NCI-H345 (cell line): Measurements from ENCODE around the gene CLK4.
"Not testable (repeated sequence)": the region's sequence is repeated elsewhere in the genome, so short reads cannot be mapped to it uniquely, and the experiment has no call there.

Source experiments
- DNase-seq: peaks from one replicate; lab custom pipeline; 2025; lab: John Stamatoyannopoulos, UW

The CLK4 gene

GRCh38 chr5:178587763-178588611 lies 38.9 kb downstream of the CLK4 start:
- DNase-seq = no peak

- DNase-seq = no peak
Observed at GRCh38 chr5:178586396-178586795, 40.5 kb downstream of the CLK4 start.

- DNase-seq = not testable (repeated sequence)
Observed at GRCh38 chr5:178585421-178585820, 41.4 kb downstream of the CLK4 start.

GRCh38 chr5:178583279-178583678 lies 43.6 kb downstream of the CLK4 start:
- no peak for DNase-seq

GRCh38 chr5:178582291-178582690 lies 44.6 kb downstream of the CLK4 start:
- DNase-seq = no peak

- DNase-seq = no peak
Observed at GRCh38 chr5:178581621-178582020, 45.2 kb downstream of the CLK4 start.

- DNase-seq = no peak
Observed at GRCh38 chr5:178580271-178580955, 46.4 kb downstream of the CLK4 start.

- DNase-seq = no peak
Observed at GRCh38 chr5:178577944-178578343, 48.9 kb downstream of the CLK4 start.

GRCh38 chr5:178577376-178577839 lies 49.4 kb downstream of the CLK4 start:
- no peak for DNase-seq

- no peak for DNase-seq
Observed at GRCh38 chr5:178576591-178577351, 50.1 kb downstream of the CLK4 start.

- no peak for DNase-seq
Observed at GRCh38 chr5:178573216-178573615, 53.6 kb downstream of the CLK4 start.

GRCh38 chr5:178572617-178573016 lies 54.2 kb downstream of the CLK4 start:
- DNase-seq = no peak

- no peak for DNase-seq
Observed at GRCh38 chr5:178569485-178569884, 57.4 kb downstream of the CLK4 start.

GRCh38 chr5:178564811-178565550 lies 61.9 kb downstream of the CLK4 start:
- DNase-seq = no peak

- DNase-seq = no peak
Observed at GRCh38 chr5:178564397-178564796, 62.5 kb downstream of the CLK4 start.

GRCh38 chr5:178563621-178564020 lies 63.2 kb downstream of the CLK4 start:
- no peak for DNase-seq

GRCh38 chr5:178561746-178562264 lies 65.0 kb downstream of the CLK4 start:
- DNase-seq = no peak

- no peak for DNase-seq
Observed at GRCh38 chr5:178560911-178561310, 65.9 kb downstream of the CLK4 start.

GRCh38 chr5:178557416-178557815 lies 69.4 kb downstream of the CLK4 start:
- DNase-seq = no peak

GRCh38 chr5:178555771-178556211 lies 71.1 kb downstream of the CLK4 start:
- DNase-seq = peak; percentile 78

- no peak for DNase-seq
Observed at GRCh38 chr5:178555005-178555404, 71.8 kb downstream of the CLK4 start.
